ENCODE measurements around the gene MYDGF. TPM values are rescaled to one million over a fixed set of nuclear protein-coding genes. Genes with fewer than 3 reads are reported as not detected.
A peak's percentile ranks its signal among the peaks of the same experiment; 100 is the strongest.

Gene MYDGF
- polyA plus RNA-seq, 4 donors, result 45.8 to 220 (median 96.1) TPM

- no peaks in the 10 kb centered on the region for H3K4me1 ChIP-seq (ENCODE audit: control insufficient read depth in 3 of 3, insufficient read depth in 2 of 3, low read depth in 1 of 3, low read length in 2 of 3)
- 32 to 45% (median 41%) methylated on average over 6 of the region's 6 CpGs for WGBS, 3 donors
- no peak for FAIRE-seq
These were observed 45.3 kb downstream of the MYDGF start for GRCh38 chr19:4624733-4625362.

GRCh38 chr19:4624301-4624700, 45.8 kb downstream of the MYDGF start:
- no peak overlapping the region for H3K4me3 ChIP-seq (ENCODE audit: low read depth in 1 of 3, low read length in 3 of 3)
- FAIRE-seq (no peak), DNase-seq (no peak)
- 75 to 85% (median 82%) methylated on average over 3 to 5 of the region's 5 CpGs for WGBS, 3 donors
- H3K4me1 ChIP-seq (ENCODE audit: control insufficient read depth in 3 of 3, insufficient read depth in 2 of 3, low read depth in 1 of 3, low read length in 2 of 3), result no peaks in the 10 kb centered on the region
- peaks cover 0 to 14% (median 2%) of the 10 kb centered on the region in 3 donors for H3K27me3 ChIP-seq (ENCODE audit: control insufficient read depth in 3 of 3, insufficient read depth in 3 of 3, low read length in 3 of 3)
- H3K36me3 ChIP-seq (ENCODE audit: control insufficient read depth in 3 of 3, insufficient read depth in 2 of 3, low read depth in 1 of 3, low read length in 3 of 3), result no peaks in the 10 kb centered on the region
- no peak overlapping the region for H3K27ac ChIP-seq (ENCODE audit: low read depth in 1 of 3, low read length in 2 of 3)
- H3K9me3 ChIP-seq (ENCODE audit: control insufficient read depth in 2 of 2, insufficient read depth in 1 of 2, low read depth in 1 of 2, low read length in 1 of 2), result peaks cover 0 to 2% of the 10 kb centered on the region in 2 donors

More at GRCh38 chr19:4624733-4625362, 45.3 kb downstream of the MYDGF start:
- Histone ChIP-seq H3K36me3 (ENCODE audit: control insufficient read depth in 3 of 3, insufficient read depth in 2 of 3, low read depth in 1 of 3, low read length in 3 of 3) (no peaks in the 10 kb centered on the region), H3K27me3 (ENCODE audit: control insufficient read depth in 3 of 3, insufficient read depth in 3 of 3, low read length in 3 of 3) (peaks cover 0 to 12% (median 2%) of the 10 kb centered on the region in 3 donors), H3K9me3 (ENCODE audit: control insufficient read depth in 2 of 2, insufficient read depth in 1 of 2, low read depth in 1 of 2, low read length in 1 of 2) (peaks cover 0 to 2% of the 10 kb centered on the region in 2 donors), H3K4me3 (ENCODE audit: low read depth in 1 of 3, low read length in 3 of 3) (no peak overlapping the region), H3K27ac (ENCODE audit: low read depth in 1 of 3, low read length in 2 of 3) (no peak overlapping the region)
- peak in 1 of 2 donors; percentile 24 for DNase-seq

- H3K27ac ChIP-seq (ENCODE audit: low read depth in 1 of 3, low read length in 2 of 3), result no peak overlapping the region
- H3K9me3 ChIP-seq (ENCODE audit: control insufficient read depth in 2 of 2, insufficient read depth in 1 of 2, low read depth in 1 of 2, low read length in 1 of 2), result peaks cover 0 to 1% of the 10 kb centered on the region in 2 donors
- FAIRE-seq (no peak), DNase-seq (no peak)
- no peaks in the 10 kb centered on the region for H3K4me1 ChIP-seq (ENCODE audit: control insufficient read depth in 3 of 3, insufficient read depth in 2 of 3, low read depth in 1 of 3, low read length in 2 of 3)
- no peaks in the 10 kb centered on the region for H3K36me3 ChIP-seq (ENCODE audit: control insufficient read depth in 3 of 3, insufficient read depth in 2 of 3, low read depth in 1 of 3, low read length in 3 of 3)
- no peak overlapping the region for H3K4me3 ChIP-seq (ENCODE audit: low read depth in 1 of 3, low read length in 3 of 3)
- peaks cover 0 to 14% (median 4%) of the 10 kb centered on the region in 3 donors for H3K27me3 ChIP-seq (ENCODE audit: control insufficient read depth in 3 of 3, insufficient read depth in 3 of 3, low read length in 3 of 3)
- 16 to 36% (median 30%) methylated on average over 12 of the region's 12 CpGs for WGBS, 3 donors
These were observed 47.3 kb downstream of the MYDGF start for GRCh38 chr19:4622695-4623421.

- H3K36me3 ChIP-seq (ENCODE audit: control insufficient read depth in 3 of 3, insufficient read depth in 2 of 3, low read depth in 1 of 3, low read length in 3 of 3), result no peaks in the 10 kb centered on the region
- H3K27ac ChIP-seq (ENCODE audit: low read depth in 1 of 3, low read length in 2 of 3), result no peak overlapping the region
- no peak for FAIRE-seq
- WGBS, 3 donors, result 57 to 62% (median 58%) methylated on average over 2 of the region's 2 CpGs
- no peaks in the 10 kb centered on the region for H3K4me1 ChIP-seq (ENCODE audit: control insufficient read depth in 3 of 3, insufficient read depth in 2 of 3, low read depth in 1 of 3, low read length in 2 of 3)
- DNase-seq, result no peak
- H3K9me3 ChIP-seq (ENCODE audit: control insufficient read depth in 2 of 2, insufficient read depth in 1 of 2, low read depth in 1 of 2, low read length in 1 of 2), result no peaks in the 10 kb centered on the region
- no peak overlapping the region for H3K4me3 ChIP-seq (ENCODE audit: low read depth in 1 of 3, low read length in 3 of 3)
- H3K27me3 ChIP-seq (ENCODE audit: control insufficient read depth in 3 of 3, insufficient read depth in 3 of 3, low read length in 3 of 3), result peaks cover 0 to 14% (median 6%) of the 10 kb centered on the region in 3 donors
These were observed 49.5 kb downstream of the MYDGF start for GRCh38 chr19:4620675-4621074.

GRCh38 chr19:4619668-4620294, 50.4 kb downstream of the MYDGF start:
- Histone ChIP-seq H3K4me3 (ENCODE audit: low read depth in 1 of 3, low read length in 3 of 3) (no peak overlapping the region), H3K9me3 (ENCODE audit: control insufficient read depth in 2 of 2, insufficient read depth in 1 of 2, low read depth in 1 of 2, low read length in 1 of 2) (no peaks in the 10 kb centered on the region), H3K4me1 (ENCODE audit: control insufficient read depth in 3 of 3, insufficient read depth in 2 of 3, low read depth in 1 of 3, low read length in 2 of 3) (no peaks in the 10 kb centered on the region), H3K36me3 (ENCODE audit: control insufficient read depth in 3 of 3, insufficient read depth in 2 of 3, low read depth in 1 of 3, low read length in 3 of 3) (no peaks in the 10 kb centered on the region), H3K27me3 (ENCODE audit: control insufficient read depth in 3 of 3, insufficient read depth in 3 of 3, low read length in 3 of 3) (peaks cover 0 to 14% (median 6%) of the 10 kb centered on the region in 3 donors), H3K27ac (ENCODE audit: low read depth in 1 of 3, low read length in 2 of 3) (no peak overlapping the region)
- FAIRE-seq, result no peak
- 70 to 75% (median 71%) methylated on average over 17 of the region's 17 CpGs for WGBS, 3 donors
- no peak for DNase-seq

GRCh38 chr19:4618019-4618418, 52.1 kb downstream of the MYDGF start:
- H3K4me3 ChIP-seq (ENCODE audit: low read depth in 1 of 3, low read length in 3 of 3), result no peak overlapping the region
- no peak for DNase-seq
- H3K9me3 ChIP-seq (ENCODE audit: control insufficient read depth in 2 of 2, insufficient read depth in 1 of 2, low read depth in 1 of 2, low read length in 1 of 2), result no peaks in the 10 kb centered on the region
- H3K36me3 ChIP-seq (ENCODE audit: control insufficient read depth in 3 of 3, insufficient read depth in 2 of 3, low read depth in 1 of 3, low read length in 3 of 3), result no peaks in the 10 kb centered on the region
- no peaks in the 10 kb centered on the region for H3K4me1 ChIP-seq (ENCODE audit: control insufficient read depth in 3 of 3, insufficient read depth in 2 of 3, low read depth in 1 of 3, low read length in 2 of 3)
- 34 to 40% (median 37%) methylated on average over 6 of the region's 6 CpGs for WGBS, 3 donors
- no peak overlapping the region for H3K27ac ChIP-seq (ENCODE audit: low read depth in 1 of 3, low read length in 2 of 3)
- H3K27me3 ChIP-seq (ENCODE audit: control insufficient read depth in 3 of 3, insufficient read depth in 3 of 3, low read length in 3 of 3), result peaks cover 0 to 11% (median 6%) of the 10 kb centered on the region in 3 donors
- no peak for FAIRE-seq

- DNase-seq (no peak), FAIRE-seq (no peak)
- H3K36me3 ChIP-seq (ENCODE audit: control insufficient read depth in 3 of 3, insufficient read depth in 2 of 3, low read depth in 1 of 3, low read length in 3 of 3), result no peaks in the 10 kb centered on the region
- 86 to 93% (median 88%) methylated on average over 8 of the region's 8 CpGs for WGBS, 3 donors
- no peak overlapping the region for H3K4me3 ChIP-seq (ENCODE audit: low read depth in 1 of 3, low read length in 3 of 3)
- H3K9me3 ChIP-seq (ENCODE audit: control insufficient read depth in 2 of 2, insufficient read depth in 1 of 2, low read depth in 1 of 2, low read length in 1 of 2), result no peaks in the 10 kb centered on the region
- no peaks in the 10 kb centered on the region for H3K4me1 ChIP-seq (ENCODE audit: control insufficient read depth in 3 of 3, insufficient read depth in 2 of 3, low read depth in 1 of 3, low read length in 2 of 3)
- peaks cover 0 to 7% (median 0%) of the 10 kb centered on the region in 3 donors for H3K27me3 ChIP-seq (ENCODE audit: control insufficient read depth in 3 of 3, insufficient read depth in 3 of 3, low read length in 3 of 3)
- H3K27ac ChIP-seq (ENCODE audit: low read depth in 1 of 3, low read length in 2 of 3), result no peak overlapping the region
These were observed 56.8 kb downstream of the MYDGF start for GRCh38 chr19:4613254-4613751.

- H3K27me3 ChIP-seq (ENCODE audit: control insufficient read depth in 3 of 3, insufficient read depth in 3 of 3, low read length in 3 of 3), result peaks cover 0 to 7% (median 4%) of the 10 kb centered on the region in 3 donors
- no peak for FAIRE-seq
- no peaks in the 10 kb centered on the region for H3K36me3 ChIP-seq (ENCODE audit: control insufficient read depth in 3 of 3, insufficient read depth in 2 of 3, low read depth in 1 of 3, low read length in 3 of 3)
- WGBS, 3 donors, result 15 to 19% (median 18%) methylated on average over 14 to 15 of the region's 15 CpGs
- no peak for DNase-seq
- no peak overlapping the region for H3K4me3 ChIP-seq (ENCODE audit: low read depth in 1 of 3, low read length in 3 of 3)
- no peaks in the 10 kb centered on the region for H3K9me3 ChIP-seq (ENCODE audit: control insufficient read depth in 2 of 2, insufficient read depth in 1 of 2, low read depth in 1 of 2, low read length in 1 of 2)
- H3K4me1 ChIP-seq (ENCODE audit: control insufficient read depth in 3 of 3, insufficient read depth in 2 of 3, low read depth in 1 of 3, low read length in 2 of 3), result no peaks in the 10 kb centered on the region
- no peak overlapping the region for H3K27ac ChIP-seq (ENCODE audit: low read depth in 1 of 3, low read length in 2 of 3)
These were observed 60.1 kb downstream of the MYDGF start for GRCh38 chr19:4609878-4610511.
